Cerebellar cortex (tissue), 1 donor: Measurements from ENCODE around the gene C11orf86.
"Not testable (repeated sequence)": the region's sequence is repeated elsewhere in the genome, so short reads cannot be mapped to it uniquely, and the experiment has no call there.

ENCODE experiments used
- DNase-seq: peaks from one replicate; pipeline ENCODE4 v3.0.0-alpha.2; 2015; ENCODE audit warnings: low spot score

Gene C11orf86

DNA sequence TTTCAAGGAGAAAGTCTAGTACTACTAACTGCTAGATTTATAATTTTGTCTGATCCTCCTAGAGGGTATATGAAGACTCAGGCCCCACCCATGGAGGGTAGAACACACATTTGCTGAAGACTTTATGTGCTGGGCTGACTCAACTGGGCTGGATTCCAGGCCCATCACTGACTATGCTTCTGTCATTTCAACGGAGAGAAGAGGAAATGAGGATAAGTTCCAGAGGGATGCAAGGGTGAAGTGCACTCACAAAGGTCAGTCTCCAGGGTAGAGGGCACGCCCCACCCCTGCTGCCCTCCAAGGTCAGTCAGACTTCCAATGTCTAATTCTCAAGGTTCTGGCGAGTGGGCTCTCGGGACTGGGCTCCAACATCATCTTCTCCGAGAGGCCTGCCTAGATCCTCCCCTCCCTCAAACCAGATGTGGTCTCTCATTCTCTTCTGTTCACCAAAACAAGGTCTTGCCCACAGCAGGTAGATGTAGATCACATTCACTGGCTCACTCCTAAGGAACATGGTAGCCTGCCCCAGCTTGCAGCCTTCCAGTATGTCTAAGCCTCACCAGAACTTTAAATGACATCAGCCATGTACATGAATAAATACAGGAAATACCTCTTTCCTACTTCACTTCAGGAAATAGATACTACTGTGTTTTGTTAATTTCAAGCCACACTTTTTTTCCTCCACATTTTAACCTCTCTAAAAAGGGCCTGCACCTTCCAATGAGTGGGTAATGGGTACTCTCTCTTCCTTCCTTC lies 7.3 kb upstream of the C11orf86 start:
- DNase-seq, result no peak

GRCh38 chr11:66969584-66970225 lies 5.4 kb upstream of the C11orf86 start:
- no peak for DNase-seq

DNA sequence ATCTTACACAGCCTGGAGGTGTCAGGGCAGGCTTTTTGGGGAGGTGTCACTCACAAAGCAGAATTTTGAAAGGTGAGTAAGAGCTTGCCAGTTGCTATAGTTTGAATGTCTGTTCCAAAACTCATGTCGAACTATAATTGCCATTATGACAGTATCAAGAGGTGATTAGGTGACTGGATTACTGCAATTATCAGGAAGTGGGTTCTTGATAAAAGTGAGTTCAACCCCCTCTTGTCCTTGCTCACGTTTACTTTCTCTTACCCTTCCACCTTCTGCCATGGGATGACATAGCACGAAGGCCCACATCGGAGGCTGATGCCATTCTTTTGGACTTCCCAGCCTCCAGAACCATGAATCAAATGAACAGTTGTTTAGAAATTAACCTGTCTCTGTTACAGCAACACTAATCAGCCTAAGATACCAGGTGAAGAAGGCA lies 4.7 kb upstream of the C11orf86 start:
- DNase-seq, result no peak

GRCh38 chr11:66970807-66971442 lies 4.2 kb upstream of the C11orf86 start:
- no peak for DNase-seq

GRCh38 chr11:66971488-66971887 lies 3.6 kb upstream of the C11orf86 start:
- no peak for DNase-seq

GRCh38 chr11:66973956-66974580 lies 1.0 kb upstream of the C11orf86 start:
- DNase-seq, result no peak

GRCh38 chr11:66975405-66976027 lies 412 bp downstream of the C11orf86 start:
- DNase-seq, result no peak

DNA sequence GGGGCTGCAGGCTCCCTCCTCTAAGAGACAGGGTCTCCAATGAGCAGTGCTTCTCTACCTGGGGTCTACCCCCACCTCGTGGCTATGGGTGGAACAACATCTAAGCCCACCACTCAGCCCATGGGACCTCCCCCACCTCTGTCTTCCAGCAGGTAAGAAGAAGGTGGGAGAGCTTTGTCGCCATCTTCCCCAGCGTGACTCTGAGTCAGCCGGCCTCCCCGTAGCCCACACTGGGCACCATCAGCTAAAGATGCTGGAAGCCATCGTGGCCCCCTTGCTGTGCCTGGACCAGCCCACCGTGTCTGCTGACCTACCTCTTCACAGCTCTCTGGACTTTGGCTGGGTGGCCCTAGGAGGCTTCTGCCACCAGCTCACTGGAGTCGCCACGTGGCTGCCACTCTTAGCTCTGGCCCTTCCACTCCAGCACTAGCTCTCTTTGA lies 944 bp downstream of the C11orf86 start:
- DNase-seq, result no peak

- no peak for DNase-seq
Observed at GRCh38 chr11:66976925-66977324, 1.8 kb downstream of the C11orf86 start.

GRCh38 chr11:66978229-66978628 lies 3.1 kb downstream of the C11orf86 start:
- no peak for DNase-seq

GRCh38 chr11:66978717-66979116 lies 3.6 kb downstream of the C11orf86 start:
- no peak for DNase-seq

DNA sequence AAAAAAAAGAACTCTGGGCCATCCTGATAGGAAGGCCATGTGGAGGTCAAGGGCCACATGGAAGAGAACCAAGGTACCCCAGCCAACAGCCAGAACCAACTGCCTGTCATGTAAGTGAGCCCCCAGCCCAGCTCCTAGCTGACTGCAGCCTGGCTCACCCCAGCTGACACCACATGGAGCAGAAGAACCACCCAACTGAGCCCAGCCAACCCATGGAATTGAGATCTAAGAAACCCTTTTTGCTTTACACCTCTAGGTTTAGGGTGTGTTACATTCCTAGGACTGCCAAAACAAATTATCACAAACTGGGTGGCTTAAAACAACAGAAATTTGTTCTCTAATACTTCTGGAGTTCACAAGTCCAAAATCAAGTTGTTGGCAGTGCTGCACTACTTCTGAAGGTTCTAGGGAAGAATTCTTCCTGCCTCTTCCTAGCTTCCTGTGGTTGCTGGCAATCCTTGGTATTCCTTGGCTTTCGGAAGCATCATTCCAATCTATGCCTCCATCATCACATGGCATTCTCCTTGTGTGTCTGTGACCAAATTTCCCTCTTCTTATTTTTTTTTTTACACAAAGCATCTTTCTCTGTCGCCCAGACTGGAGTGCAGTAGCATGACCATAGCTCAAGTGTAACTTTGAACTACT lies 4.4 kb downstream of the C11orf86 start:
- DNase-seq, result no peak

DNA sequence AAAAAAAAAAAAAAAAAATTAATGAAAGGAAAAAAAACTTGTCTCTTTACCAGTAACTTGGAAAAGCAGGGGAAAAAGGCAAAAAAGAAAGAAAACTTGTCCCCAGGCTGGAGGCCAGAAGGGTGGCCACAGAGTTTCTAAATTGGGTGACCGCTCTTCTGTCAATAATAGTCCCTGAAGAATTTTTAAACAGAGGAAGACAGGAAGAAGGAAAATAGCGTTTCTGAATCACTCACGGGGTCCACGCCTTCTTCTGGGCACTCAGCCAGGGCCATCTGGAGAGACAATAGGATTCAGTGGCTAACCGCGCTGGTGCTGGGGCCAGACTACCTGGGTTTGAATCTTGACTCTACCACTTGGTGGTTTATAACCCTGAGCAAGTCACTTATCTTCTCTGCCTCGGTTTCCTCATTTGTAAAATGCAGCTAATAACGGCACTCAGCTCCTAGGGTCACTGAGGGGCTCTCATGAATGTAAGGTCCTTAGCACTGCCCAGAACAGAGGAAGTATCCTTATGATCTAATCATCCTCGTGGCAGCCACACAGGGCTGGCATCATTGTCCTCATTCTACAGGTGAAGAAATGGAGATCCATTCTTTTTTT lies 7.0 kb downstream of the C11orf86 start:
- peak; percentile 78 for DNase-seq

GRCh38 chr11:66983275-66983924 lies 8.3 kb downstream of the C11orf86 start:
- DNase-seq, result no peak

- peak; percentile 97 for DNase-seq
Observed at GRCh38 chr11:66985508-66986177, 10.5 kb downstream of the C11orf86 start.

GRCh38 chr11:66986178-66986545 lies 11.1 kb downstream of the C11orf86 start:
- peak; percentile 82 for DNase-seq

- DNase-seq, result no peak
Observed at GRCh38 chr11:66987158-66987620, 12.1 kb downstream of the C11orf86 start.

GRCh38 chr11:66987924-66988637 lies 13.0 kb downstream of the C11orf86 start:
- no peak for DNase-seq

DNA sequence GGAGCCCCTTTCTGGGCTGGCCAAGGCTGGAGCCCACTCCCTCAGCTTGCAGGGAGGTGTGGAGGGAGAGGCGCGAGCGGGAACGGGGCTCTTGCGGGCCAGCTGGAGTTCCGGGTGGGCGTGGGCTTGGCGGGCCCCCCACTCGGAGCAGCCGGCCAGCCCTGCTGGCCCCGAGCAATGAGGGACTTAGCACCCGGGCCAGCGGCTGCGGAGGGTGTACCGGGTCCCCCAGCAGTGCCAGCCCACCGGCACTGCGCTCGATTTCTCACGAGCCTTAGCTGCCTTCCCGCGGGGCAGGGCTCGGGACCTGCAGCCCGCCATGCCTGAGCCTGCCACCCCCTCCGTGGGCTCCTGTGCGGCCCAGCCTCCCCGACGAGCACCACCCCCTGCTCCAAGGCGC lies 13.6 kb downstream of the C11orf86 start:
- not testable (repeated sequence) for DNase-seq
